Cerebellar cortex (tissue), 1 donor: ENCODE results near the gene FOXC1.

ENCODE experiments used
- DNase-seq: peaks from one replicate; pipeline ENCODE4 v3.0.0-alpha.2; 2015; ENCODE audit warnings: low spot score

Gene FOXC1

DNA sequence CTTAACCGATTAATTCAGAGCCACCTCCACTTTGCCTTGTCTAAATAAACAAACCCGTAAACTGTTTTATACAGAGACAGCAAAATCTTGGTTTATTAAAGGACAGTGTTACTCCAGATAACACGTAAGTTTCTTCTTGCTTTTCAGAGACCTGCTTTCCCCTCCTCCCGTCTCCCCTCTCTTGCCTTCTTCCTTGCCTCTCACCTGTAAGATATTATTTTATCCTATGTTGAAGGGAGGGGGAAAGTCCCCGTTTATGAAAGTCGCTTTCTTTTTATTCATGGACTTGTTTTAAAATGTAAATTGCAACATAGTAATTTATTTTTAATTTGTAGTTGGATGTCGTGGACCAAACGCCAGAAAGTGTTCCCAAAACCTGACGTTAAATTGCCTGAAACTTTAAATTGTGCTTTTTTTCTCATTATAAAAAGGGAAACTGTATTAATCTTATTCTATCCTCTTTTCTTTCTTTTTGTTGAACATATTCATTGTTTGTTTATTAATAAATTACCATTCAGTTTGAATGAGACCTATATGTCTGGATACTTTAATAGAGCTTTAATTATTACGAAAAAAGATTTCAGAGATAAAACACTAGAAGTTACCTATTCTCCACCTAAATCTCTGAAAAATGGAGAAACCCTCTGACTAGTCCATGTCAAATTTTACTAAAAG lies 2.7 kb downstream of the FOXC1 start:
- DNase-seq: no peak

- DNase-seq: no peak
Measured at GRCh38 chr6:1612974-1613306, 3.2 kb downstream of the FOXC1 start.

DNA sequence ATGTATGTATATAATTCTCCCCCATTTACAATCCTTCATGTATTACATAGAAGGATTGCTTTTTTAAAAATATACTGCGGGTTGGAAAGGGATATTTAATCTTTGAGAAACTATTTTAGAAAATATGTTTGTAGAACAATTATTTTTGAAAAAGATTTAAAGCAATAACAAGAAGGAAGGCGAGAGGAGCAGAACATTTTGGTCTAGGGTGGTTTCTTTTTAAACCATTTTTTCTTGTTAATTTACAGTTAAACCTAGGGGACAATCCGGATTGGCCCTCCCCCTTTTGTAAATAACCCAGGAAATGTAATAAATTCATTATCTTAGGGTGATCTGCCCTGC lies 3.6 kb downstream of the FOXC1 start:
- no peak for DNase-seq

- no peak for DNase-seq
Measured at GRCh38 chr6:1613688-1614447, 4.2 kb downstream of the FOXC1 start.

GRCh38 chr6:1614448-1615150 lies 4.9 kb downstream of the FOXC1 start:
- DNase-seq: no peak

- DNase-seq: no peak
Measured at GRCh38 chr6:1615151-1615852, 5.6 kb downstream of the FOXC1 start.

GRCh38 chr6:1615853-1616420 lies 6.2 kb downstream of the FOXC1 start:
- no peak for DNase-seq

DNA sequence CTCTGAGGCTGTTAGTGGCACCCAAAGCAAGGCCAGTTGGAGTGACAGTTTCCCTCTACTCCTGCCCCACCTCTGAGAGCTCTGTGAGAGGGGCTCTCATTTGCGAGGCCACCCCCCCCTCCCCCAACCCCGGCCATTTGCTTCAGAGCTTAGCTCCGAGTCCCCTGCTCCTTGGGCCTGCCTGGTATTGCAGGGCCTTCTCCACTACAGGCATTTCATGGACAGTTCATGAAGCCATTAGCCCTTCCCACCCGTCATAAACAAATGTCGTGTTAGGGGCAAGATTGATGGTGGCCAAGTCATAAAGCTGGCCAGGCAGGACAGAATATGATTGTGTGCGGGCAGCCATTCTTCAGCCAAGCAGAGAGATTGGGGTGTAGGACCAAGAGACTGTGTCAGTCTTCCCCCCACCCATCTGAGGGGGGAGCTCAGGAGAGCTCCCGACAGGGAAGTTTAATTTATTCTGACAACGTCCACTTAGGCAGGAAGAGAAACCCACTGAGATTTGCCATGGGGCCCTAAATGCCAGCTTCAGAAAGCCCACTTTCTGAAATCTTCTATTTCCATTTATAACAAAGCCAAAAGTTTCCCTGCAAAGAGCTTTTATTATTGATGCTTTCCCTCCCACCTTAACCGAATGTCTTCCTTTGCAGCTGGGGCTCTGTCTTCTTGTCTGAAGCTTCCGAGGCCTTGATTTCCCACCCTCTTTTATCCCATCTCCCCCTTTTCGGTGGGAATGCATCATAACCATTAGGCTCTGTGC lies 7.2 kb downstream of the FOXC1 start:
- no peak for DNase-seq

GRCh38 chr6:1617466-1618310 lies 8.0 kb downstream of the FOXC1 start:
- no peak for DNase-seq

DNA sequence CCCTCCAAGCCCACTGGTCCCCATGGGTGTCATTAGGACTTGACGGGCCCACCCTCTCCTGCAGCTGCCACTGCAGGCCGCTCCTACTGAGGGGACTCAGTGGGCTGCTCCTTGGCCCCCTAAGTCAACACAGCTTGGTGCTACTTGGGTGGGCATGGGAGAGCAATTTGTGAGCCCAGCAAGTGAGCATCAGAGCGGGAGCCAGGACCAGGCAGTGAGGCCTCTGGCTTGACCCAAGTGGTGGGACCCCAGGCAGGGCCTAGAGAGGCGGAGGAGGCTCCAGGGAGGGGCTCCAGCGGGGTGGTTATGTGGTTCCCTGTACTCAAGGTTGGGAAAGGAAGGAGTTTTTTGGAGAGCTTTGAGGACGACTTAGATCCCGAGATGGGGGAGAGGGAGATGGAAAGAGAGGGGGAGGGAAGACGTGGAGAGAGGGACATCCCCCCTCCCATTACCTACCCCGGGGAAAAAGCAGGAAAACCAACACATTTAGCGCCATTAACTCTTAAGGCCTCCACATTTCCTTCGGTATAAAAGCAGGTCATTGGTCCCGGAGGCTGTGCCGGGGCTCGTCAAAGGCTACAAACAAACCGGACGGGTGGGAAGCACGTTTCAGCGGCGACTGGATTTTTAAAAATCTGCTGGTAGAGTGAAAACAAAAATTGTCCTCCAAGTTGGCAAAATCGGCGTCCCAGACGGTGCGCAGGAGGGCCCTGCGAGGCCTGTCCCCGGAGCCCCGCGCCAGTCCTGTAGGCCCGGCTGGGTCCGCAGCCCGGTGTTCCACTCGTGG lies 8.8 kb downstream of the FOXC1 start:
- DNase-seq: no peak

GRCh38 chr6:1619098-1619672 lies 9.5 kb downstream of the FOXC1 start:
- DNase-seq: no peak

- no peak for DNase-seq
Measured at GRCh38 chr6:1619673-1620503, 10.2 kb downstream of the FOXC1 start.

- DNase-seq: no peak
Measured at GRCh38 chr6:1620504-1621069, 10.9 kb downstream of the FOXC1 start.

- DNase-seq: no peak
Measured at GRCh38 chr6:1621070-1621701, 11.5 kb downstream of the FOXC1 start.

GRCh38 chr6:1622220-1622850 lies 12.6 kb downstream of the FOXC1 start:
- no peak for DNase-seq

- no peak for DNase-seq
Measured at GRCh38 chr6:1622851-1623768, 13.4 kb downstream of the FOXC1 start.
